Measurements from ENCODE around the gene EXOG. TPM values are rescaled to one million over a fixed set of nuclear protein-coding genes. Genes with fewer than 3 reads are reported as not detected.

The EXOG gene
- total RNA-seq, 4 donors from 2014 or later: 0.34 to 3.9 (median 3.1) TPM

GRCh38 chr3:38489766-38490165, 6.4 kb upstream of the EXOG start:
- no peak overlapping the region for H3K4me3 ChIP-seq (ENCODE audit: low read depth, poor library complexity, severe bottlenecking)
- 86 to 87% methylated on average over 2 of the region's 2 CpGs for WGBS, 2 donors
- no peak for TF ChIP-seq CTCF (IDR thresholded peaks at IDR 0.05)
- TF ChIP-seq POLR2A (IDR thresholded peaks at IDR 0.05): no peak
- DNase-seq (ENCODE audit: low spot score in 2 of 2): no peak
- intact Hi-C loops (cut with DNase I; ENCODE audit: low total_unique reads): no loop called here

- DNase-seq (ENCODE audit: low spot score in 2 of 2): no peak
- intact Hi-C loops (cut with DNase I; ENCODE audit: low total_unique reads): no loop called here
- 72 to 77% methylated on average over 11 of the region's 11 CpGs for WGBS, 2 donors
- TF ChIP-seq POLR2A (IDR thresholded peaks at IDR 0.05) (no peak), CTCF (IDR thresholded peaks at IDR 0.05) (no peak)
- H3K4me3 ChIP-seq (ENCODE audit: low read depth, poor library complexity, severe bottlenecking): no peak overlapping the region
Observed at GRCh38 chr3:38490281-38491030, 5.7 kb upstream of the EXOG start.

- intact Hi-C loops (cut with DNase I; ENCODE audit: low total_unique reads): no loop called here
- no peak for TF ChIP-seq POLR2A (IDR thresholded peaks at IDR 0.05)
- no peak for TF ChIP-seq CTCF (IDR thresholded peaks at IDR 0.05)
- no peak for DNase-seq (ENCODE audit: low spot score in 2 of 2)
- H3K4me3 ChIP-seq (ENCODE audit: low read depth, poor library complexity, severe bottlenecking): no peak overlapping the region
- 83 to 90% methylated on average over 6 of the region's 6 CpGs for WGBS, 2 donors
Observed at GRCh38 chr3:38491215-38491614, 4.9 kb upstream of the EXOG start.

GRCh38 chr3:38493031-38493430, 3.1 kb upstream of the EXOG start:
- 62 to 71% methylated on average over 4 of the region's 4 CpGs for WGBS, 2 donors

GRCh38 chr3:38497031-38497430, 891 bp downstream of the EXOG start:
- TF ChIP-seq POLR2A (IDR thresholded peaks at IDR 0.05): no peak
- no peak for TF ChIP-seq CTCF (IDR thresholded peaks at IDR 0.05)
- intact Hi-C loops (cut with DNase I; ENCODE audit: low total_unique reads): no loop called here
- no peak for DNase-seq (ENCODE audit: low spot score in 2 of 2)
- 28 to 47% methylated on average over 4 of the region's 4 CpGs for WGBS, 2 donors
- H3K4me3 ChIP-seq (ENCODE audit: low read depth, poor library complexity, severe bottlenecking): no peak overlapping the region

More at GRCh38 chr3:38493031-38493430, 3.1 kb upstream of the EXOG start:
- TF ChIP-seq POLR2A (IDR thresholded peaks at IDR 0.05) (no peak), CTCF (IDR thresholded peaks at IDR 0.05) (no peak)
- DNase-seq (ENCODE audit: low spot score in 2 of 2): no peak
- intact Hi-C loops (cut with DNase I; ENCODE audit: low total_unique reads): no loop called here
- no peak overlapping the region for H3K4me3 ChIP-seq (ENCODE audit: low read depth, poor library complexity, severe bottlenecking)

Data from lower leg skin (tissue), 4 donors.